ENCODE data around the gene RIN1. TPM values are rescaled to one million over a fixed set of nuclear protein-coding genes. Genes with fewer than 3 reads are reported as not detected.

The RIN1 gene
- total RNA-seq, 1 experiment from 2014 or later = 5.4 TPM

- H4K91ac ChIP-seq (ENCODE audit: insufficient read length, low read depth, low read length) = no peak overlapping the region
- peaks cover 22% of the 10 kb centered on the region for H3K27me3 Mint-ChIP-seq (ENCODE audit: low read depth)
- H3K9me3 ChIP-seq (ENCODE audit: control insufficient read depth, low read depth, low read length) = no peaks in the 10 kb centered on the region
- H3K4ac ChIP-seq (ENCODE audit: low read depth, low read length) = no peak overlapping the region
- H3K4me1 ChIP-seq (ENCODE audit: insufficient read depth, low read length) = peaks cover 6% of the 10 kb centered on the region
- peaks cover 1% of the 10 kb centered on the region; the same call in 1 of the 2 replicates for H3K79me2 ChIP-seq (ENCODE audit: insufficient read depth, low read length)
- no peak for DNase-seq
- no peak overlapping the region for H3K4me2 ChIP-seq (ENCODE audit: insufficient read depth, insufficient read length, low read length)
- peaks cover 0 to 9% (median 6%) of the 10 kb centered on the region in 3 experiments; a peak in 5 of 7 replicates for H3K36me3 Mint-ChIP-seq (ENCODE audit: insufficient read depth in 1 of 3, low read depth in 3 of 3)
- peaks cover 8% of the 10 kb centered on the region; the same call in 1 of the 2 replicates for H3K27me3 ChIP-seq (ENCODE audit: insufficient read depth, low read length)
- H3K9me3 Mint-ChIP-seq = no peaks in the 10 kb centered on the region; a peak in 1 of 5 replicates
- H2BK12ac ChIP-seq (ENCODE audit: insufficient read length, low read depth, low read length) = no peak overlapping the region
- H2BK5ac ChIP-seq (ENCODE audit: insufficient read length, low read length) = no peak overlapping the region
- no peak overlapping the region for H4K8ac ChIP-seq (replicated peaks; ENCODE audit: insufficient read length, low read depth, low read length)
- no peak overlapping the region; a peak in 1 of 7 replicates for H3K27ac Mint-ChIP-seq
- H3K23me2 ChIP-seq (ENCODE audit: insufficient read length, low read depth, low read length, poor library complexity, severe bottlenecking) = peaks cover 8% of the 10 kb centered on the region
- TF ChIP-seq CTCF (conservative IDR thresholded peaks at IDR 0.05) = no peak
- H3K79me1 ChIP-seq (ENCODE audit: insufficient read depth, low read depth, low read length, poor library complexity, severe bottlenecking) = no peaks in the 10 kb centered on the region
- no peak overlapping the region for H2AK5ac ChIP-seq (ENCODE audit: insufficient read length, low read length)
- peak overlapping the region; percentile 17 to 19; a peak in 2 of 5 replicates for H3K4me3 Mint-ChIP-seq
- no CpG with 5 or more reads among the region's 5 CpGs for WGBS (ENCODE audit: extremely low coverage, insufficient read length, low lambda C conversion rate)
- no peak overlapping the region for H3K14ac ChIP-seq (ENCODE audit: insufficient read depth, low read length)
- no peak overlapping the region for H2BK20ac ChIP-seq (ENCODE audit: low read depth, low read length, poor library complexity, severe bottlenecking)
- no peak overlapping the region for H2AFZ ChIP-seq (ENCODE audit: low read length)
- H4K20me1 ChIP-seq (ENCODE audit: control insufficient read depth, insufficient read depth, insufficient read length) = no peaks in the 10 kb centered on the region
- no peak overlapping the region for H3T11ph ChIP-seq (ENCODE audit: low read length)
- no peak overlapping the region for H3K9ac ChIP-seq (ENCODE audit: extremely low read depth, insufficient read length, low read length)
- H2BK15ac ChIP-seq (ENCODE audit: low read depth, low read length) = no peak overlapping the region
- peaks cover 20 to 29% of the 10 kb centered on the region in 2 experiments for H3K4me1 Mint-ChIP-seq
- H3K18ac ChIP-seq (ENCODE audit: insufficient read length, low read depth, low read length) = no peak overlapping the region
- no peak overlapping the region for H3K27ac ChIP-seq (ENCODE audit: insufficient read length, low read depth, low read length)
- no peak overlapping the region for H3K56ac ChIP-seq (ENCODE audit: insufficient read length, low read depth, low read length)
- H4K5ac ChIP-seq (ENCODE audit: insufficient read length, low read depth, low read length) = no peak overlapping the region
- H2BK120ac ChIP-seq (ENCODE audit: low read depth, low read length, poor library complexity, severe bottlenecking) = no peak overlapping the region
- no peak overlapping the region for H3K23ac ChIP-seq (ENCODE audit: insufficient read length, low read depth, low read length)
Observed at GRCh38 chr11:66286699-66287098, 49.5 kb downstream of the RIN1 start.

Measured in H9 (cell line).